Measurements from ENCODE around the gene CENPB.
A peak's percentile ranks its signal among the peaks of the same experiment; 100 is the strongest.

CENPB gene

GRCh38 chr20:3814928-3815495 is 28.5 kb upstream of the CENPB start:
- peak overlapping the region in 1 of 2 donors; percentile 16 for H3K4me3 Mint-ChIP-seq

GRCh38 chr20:3813848-3814581 is 27.5 kb upstream of the CENPB start:
- peak; percentile 61 to 77 for DNase-seq
- Mint-ChIP-seq H3K4me3 (peak overlapping the region; percentile 12 to 50), H3K27ac (no peak overlapping the region), H3K4me1 (peaks cover 78% of the 10 kb centered on the region), H3K9me3 (no peaks in the 10 kb centered on the region), H3K27me3 (no peaks in the 10 kb centered on the region)
- ATAC-seq = peak; percentile 77

More at GRCh38 chr20:3814928-3815495, 28.5 kb upstream of the CENPB start:
- Mint-ChIP-seq H3K27me3 (no peaks in the 10 kb centered on the region), H3K27ac (no peak overlapping the region), H3K9me3 (no peaks in the 10 kb centered on the region), H3K4me1 (peaks cover 84% of the 10 kb centered on the region)
- ATAC-seq (no peak), DNase-seq (no peak)

GRCh38 chr20:3812975-3813847 is 26.7 kb upstream of the CENPB start:
- H3K4me3 Mint-ChIP-seq = peak overlapping the region; percentile 19 to 50
- peaks cover 71% of the 10 kb centered on the region for H3K4me1 Mint-ChIP-seq

GRCh38 chr20:3812259-3812681 is 25.7 kb upstream of the CENPB start:
- no peaks in the 10 kb centered on the region for H3K9me3 Mint-ChIP-seq
- peak overlapping the region; percentile 92 to 95 for H3K27ac Mint-ChIP-seq
- H3K4me3 Mint-ChIP-seq = peak overlapping the region; percentile 81 to 83
- ATAC-seq = no peak
- H3K4me1 Mint-ChIP-seq = peaks cover 77% of the 10 kb centered on the region
- no peak for DNase-seq
- no peaks in the 10 kb centered on the region for H3K27me3 Mint-ChIP-seq

More at GRCh38 chr20:3812975-3813847, 26.7 kb upstream of the CENPB start:
- Mint-ChIP-seq H3K9me3 (no peaks in the 10 kb centered on the region), H3K27me3 (no peaks in the 10 kb centered on the region), H3K27ac (peak overlapping the region in 1 of 2 donors; percentile 80)
- no peak for DNase-seq
- no peak for ATAC-seq

- Mint-ChIP-seq H3K4me3 (peak overlapping the region; percentile 81 to 83), H3K4me1 (peaks cover 80% of the 10 kb centered on the region), H3K9me3 (no peaks in the 10 kb centered on the region), H3K27ac (peak overlapping the region; percentile 92 to 95), H3K27me3 (no peaks in the 10 kb centered on the region)
- DNase-seq (peak; percentile 88 to 91), ATAC-seq (peak; percentile 89)
Measured at GRCh38 chr20:3811467-3812258, 25.1 kb upstream of the CENPB start.

GRCh38 chr20:3808544-3808943 is 22.0 kb upstream of the CENPB start:
- no peak for ATAC-seq
- Mint-ChIP-seq H3K27ac (no peak overlapping the region), H3K4me3 (no peak overlapping the region), H3K9me3 (no peaks in the 10 kb centered on the region), H3K27me3 (no peaks in the 10 kb centered on the region), H3K4me1 (peaks cover 73% of the 10 kb centered on the region)
- DNase-seq = no peak

- H3K4me1 Mint-ChIP-seq = peaks cover 64% of the 10 kb centered on the region
Measured at GRCh38 chr20:3804781-3805180, 18.2 kb upstream of the CENPB start.

GRCh38 chr20:3804254-3804751 is 17.8 kb upstream of the CENPB start:
- H3K4me1 Mint-ChIP-seq = peaks cover 69% of the 10 kb centered on the region
- ATAC-seq = no peak

More at GRCh38 chr20:3804781-3805180, 18.2 kb upstream of the CENPB start:
- Mint-ChIP-seq H3K9me3 (no peaks in the 10 kb centered on the region), H3K27me3 (no peaks in the 10 kb centered on the region), H3K27ac (no peak overlapping the region), H3K4me3 (no peak overlapping the region)
- ATAC-seq (no peak), DNase-seq (no peak)

GRCh38 chr20:3803854-3804253 is 17.3 kb upstream of the CENPB start:
- Mint-ChIP-seq H3K9me3 (no peaks in the 10 kb centered on the region), H3K27ac (peak overlapping the region in 1 of 2 donors; percentile 82), H3K4me1 (peaks cover 73% of the 10 kb centered on the region), H3K27me3 (no peaks in the 10 kb centered on the region), H3K4me3 (no peak overlapping the region)
- ATAC-seq (no peak), DNase-seq (no peak)

More at GRCh38 chr20:3804254-3804751, 17.8 kb upstream of the CENPB start:
- no peak overlapping the region for H3K4me3 Mint-ChIP-seq
- H3K27ac Mint-ChIP-seq = peak overlapping the region in 1 of 2 donors; percentile 82
- no peaks in the 10 kb centered on the region for H3K9me3 Mint-ChIP-seq
- H3K27me3 Mint-ChIP-seq = no peaks in the 10 kb centered on the region
- DNase-seq = no peak

- no peak overlapping the region for H3K27ac Mint-ChIP-seq
- H3K27me3 Mint-ChIP-seq = no peaks in the 10 kb centered on the region
- H3K4me1 Mint-ChIP-seq = peaks cover 79% of the 10 kb centered on the region
- no peak for DNase-seq
- H3K9me3 Mint-ChIP-seq = no peaks in the 10 kb centered on the region
- H3K4me3 Mint-ChIP-seq = no peak overlapping the region
- no peak for ATAC-seq
Measured at GRCh38 chr20:3803289-3803688, 16.7 kb upstream of the CENPB start.

GRCh38 chr20:3802524-3803239 is 16.1 kb upstream of the CENPB start:
- no peak overlapping the region for H3K4me3 Mint-ChIP-seq
- H3K27ac Mint-ChIP-seq = peak overlapping the region; percentile 63 to 81
- no peak for DNase-seq
- H3K4me1 Mint-ChIP-seq = peaks cover 79% of the 10 kb centered on the region
- H3K27me3 Mint-ChIP-seq = no peaks in the 10 kb centered on the region
- no peaks in the 10 kb centered on the region for H3K9me3 Mint-ChIP-seq
- no peak for ATAC-seq

- Mint-ChIP-seq H3K9me3 (no peaks in the 10 kb centered on the region), H3K27me3 (no peaks in the 10 kb centered on the region), H3K4me1 (peaks cover 79% of the 10 kb centered on the region), H3K4me3 (no peak overlapping the region), H3K27ac (no peak overlapping the region)
- ATAC-seq = no peak
- DNase-seq = no peak
Measured at GRCh38 chr20:3801846-3802245, 15.3 kb upstream of the CENPB start.

GRCh38 chr20:3801299-3801698 is 14.8 kb upstream of the CENPB start:
- DNase-seq (no peak), ATAC-seq (no peak)
- Mint-ChIP-seq H3K4me1 (peaks cover 81% of the 10 kb centered on the region), H3K9me3 (no peaks in the 10 kb centered on the region), H3K27ac (no peak overlapping the region), H3K27me3 (no peaks in the 10 kb centered on the region), H3K4me3 (no peak overlapping the region)

GRCh38 chr20:3800878-3801260 is 14.3 kb upstream of the CENPB start:
- Mint-ChIP-seq H3K4me3 (no peak overlapping the region), H3K27me3 (no peaks in the 10 kb centered on the region), H3K4me1 (peaks cover 81% of the 10 kb centered on the region), H3K9me3 (no peaks in the 10 kb centered on the region), H3K27ac (no peak overlapping the region)
- DNase-seq (no peak), ATAC-seq (no peak)
